HG02970 (cell line): ENCODE measurements around the gene SUSD2.
"Not testable (repeated sequence)": the region's sequence is repeated elsewhere in the genome, so short reads cannot be mapped to it uniquely, and the experiment has no call there.

Experiments
- ATAC-seq: cut with Tn5 transposase; IDR thresholded peaks from one replicate; pipeline ENCODE4 v1.9.1; 2021; ENCODE audit warnings: mild to moderate bottlenecking, moderate library complexity, moderate number of reproducible peaks; ENCODE audit not compliant: unreplicated experiment, low FRiP score

The SUSD2 gene

GRCh38 chr22:24186352-24186740, 5.1 kb downstream of the SUSD2 start:
- ATAC-seq: no peak

GRCh38 chr22:24186892-24187670, 5.8 kb downstream of the SUSD2 start:
- no peak for ATAC-seq

- ATAC-seq: no peak
Observed at GRCh38 chr22:24187731-24188644, 6.7 kb downstream of the SUSD2 start.

- ATAC-seq: no peak
Observed at GRCh38 chr22:24188705-24189248, 7.5 kb downstream of the SUSD2 start.

GRCh38 chr22:24189249-24190158, 8.2 kb downstream of the SUSD2 start:
- no peak for ATAC-seq

- no peak for ATAC-seq
Observed at GRCh38 chr22:24190159-24190540, 8.9 kb downstream of the SUSD2 start.

- ATAC-seq: no peak
Observed at GRCh38 chr22:24190596-24191208, 9.4 kb downstream of the SUSD2 start.

- no peak for ATAC-seq
Observed at GRCh38 chr22:24191381-24191841, 10.1 kb downstream of the SUSD2 start.

- ATAC-seq: no peak
Observed at GRCh38 chr22:24191893-24192292, 10.6 kb downstream of the SUSD2 start.

GRCh38 chr22:24198682-24199052, 17.4 kb downstream of the SUSD2 start:
- no peak for ATAC-seq

GRCh38 chr22:24200619-24201212, 19.4 kb downstream of the SUSD2 start:
- no peak for ATAC-seq

GRCh38 chr22:24201681-24202614, 20.7 kb downstream of the SUSD2 start:
- ATAC-seq: no peak

GRCh38 chr22:24203856-24204255, 22.6 kb downstream of the SUSD2 start:
- ATAC-seq: not testable (repeated sequence)

- ATAC-seq: no peak
Observed at GRCh38 chr22:24205438-24206195, 24.3 kb downstream of the SUSD2 start.

- ATAC-seq: not testable (repeated sequence)
Observed at GRCh38 chr22:24206460-24207263, 25.4 kb downstream of the SUSD2 start.

- ATAC-seq: no peak
Observed at GRCh38 chr22:24207264-24208011, 26.2 kb downstream of the SUSD2 start.
